ENCODE data around the gene MAP3K3.

MAP3K3 gene

GRCh38 chr17:63622574-63623390 is 565 bp downstream of the MAP3K3 start:
- peak; percentile 62 for DNase-seq

DNA sequence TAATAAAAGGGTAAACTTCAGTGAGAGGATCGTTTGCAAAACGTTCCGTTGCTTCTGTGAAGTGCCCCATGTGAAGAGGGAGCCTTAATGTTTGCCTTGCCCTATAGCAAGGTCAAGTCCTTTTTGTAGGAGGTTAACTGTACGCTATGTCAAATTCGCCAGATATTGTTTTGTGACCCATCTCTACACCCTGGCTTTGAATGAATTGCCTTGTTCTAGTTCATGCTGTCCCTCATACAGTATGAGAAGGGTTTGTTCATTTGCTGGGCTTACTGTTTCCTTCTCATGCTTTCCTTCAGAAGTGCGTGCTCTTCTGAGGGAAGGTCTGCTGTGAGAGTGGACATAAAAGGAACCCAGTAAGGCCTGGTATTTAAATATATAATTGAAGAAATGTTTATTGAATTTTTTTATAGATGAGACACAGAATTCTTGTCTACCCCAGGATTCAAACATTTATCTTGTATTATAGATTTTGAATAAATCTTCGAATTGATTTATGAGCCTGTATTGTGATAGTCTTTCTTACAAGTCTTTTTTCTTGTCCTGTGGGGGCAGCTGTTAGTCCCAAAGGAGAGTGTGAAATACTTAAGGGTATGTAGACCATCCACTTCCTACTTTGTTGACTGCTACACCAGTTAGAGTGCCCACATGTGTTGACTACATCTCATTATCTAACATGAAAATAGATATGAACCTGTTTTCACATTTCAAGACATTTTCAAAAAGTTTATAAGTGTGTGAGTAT is 1.7 kb downstream of the MAP3K3 start:
- no peak for DNase-seq

DNA sequence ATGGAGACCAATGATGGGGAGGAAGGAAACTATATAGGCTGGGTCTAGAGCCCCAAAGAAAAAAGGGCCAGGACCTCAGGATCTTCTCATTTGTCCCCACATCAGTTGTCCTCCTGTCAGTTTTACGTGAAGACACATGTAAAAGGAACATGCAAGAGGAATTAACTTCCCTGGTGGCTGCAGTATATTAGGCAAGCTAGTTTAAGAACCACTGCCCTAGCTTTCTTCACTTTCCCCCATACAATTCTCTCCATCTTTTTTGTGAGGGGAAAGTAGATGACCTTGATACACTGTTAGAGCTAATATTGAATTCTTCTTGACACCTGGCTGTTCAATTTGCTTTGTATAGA is 2.3 kb downstream of the MAP3K3 start:
- DNase-seq, result no peak

DNA sequence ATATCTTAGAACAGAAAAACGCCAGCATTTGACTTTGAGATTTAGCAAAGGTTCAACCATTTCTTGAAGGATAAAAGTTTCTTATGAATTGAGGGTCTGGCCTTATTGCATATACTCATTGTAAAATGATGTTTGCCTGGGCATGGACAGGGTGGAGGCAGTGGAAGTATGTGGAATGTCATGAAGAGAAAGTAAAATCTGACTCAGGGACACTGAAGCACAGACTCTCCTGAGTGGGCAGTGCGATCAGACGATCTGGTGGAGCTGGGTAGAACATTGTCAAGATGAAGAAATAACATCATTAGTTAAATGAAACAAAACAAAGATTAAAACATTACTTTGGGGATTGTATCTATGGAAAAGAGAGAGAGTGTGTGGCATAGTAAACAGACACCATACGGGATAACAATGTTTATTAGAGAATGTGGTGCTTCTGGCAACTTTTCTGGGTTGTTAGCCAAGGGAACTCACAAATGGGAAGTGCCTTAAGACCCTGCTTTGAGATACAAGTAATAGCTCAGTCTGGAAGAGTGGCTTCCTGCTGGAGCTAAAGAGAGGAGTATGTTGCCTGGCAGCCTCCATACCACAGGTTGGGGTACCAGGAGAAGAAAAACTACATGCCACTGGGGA is 4.4 kb downstream of the MAP3K3 start:
- DNase-seq, result no peak

GRCh38 chr17:63629627-63630026 is 7.4 kb downstream of the MAP3K3 start:
- no peak for DNase-seq

GRCh38 chr17:63631062-63631461 is 8.8 kb downstream of the MAP3K3 start:
- no peak for DNase-seq

- DNase-seq, result no peak
Measured at GRCh38 chr17:63631626-63632025, 9.4 kb downstream of the MAP3K3 start.

GRCh38 chr17:63633742-63634141 is 11.5 kb downstream of the MAP3K3 start:
- no peak for DNase-seq

GRCh38 chr17:63634163-63634562 is 11.9 kb downstream of the MAP3K3 start:
- no peak for DNase-seq

GRCh38 chr17:63634816-63635215 is 12.6 kb downstream of the MAP3K3 start:
- no peak for DNase-seq

- no peak for DNase-seq
Measured at GRCh38 chr17:63635290-63635689, 13.1 kb downstream of the MAP3K3 start.

GRCh38 chr17:63635787-63636186 is 13.6 kb downstream of the MAP3K3 start:
- DNase-seq, result no peak

DNA sequence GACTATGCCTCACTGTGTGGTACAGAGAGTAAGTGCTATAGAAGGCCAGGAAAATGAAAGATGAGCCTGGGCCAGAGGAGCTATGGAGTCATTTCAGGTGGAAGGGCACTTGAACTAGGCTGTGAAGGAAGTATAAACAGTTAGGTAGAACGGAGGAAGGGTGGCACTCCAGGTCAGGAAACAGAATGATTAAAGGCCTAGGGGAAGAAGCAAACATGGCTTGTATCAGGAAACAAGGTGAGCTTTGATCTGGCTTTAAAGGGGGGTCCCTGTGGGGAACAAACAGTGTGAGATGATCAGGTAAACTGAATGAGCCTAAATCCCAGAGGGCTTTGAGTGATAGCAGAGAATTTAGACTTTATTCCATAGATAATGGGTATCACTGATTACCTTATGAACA is 16.9 kb downstream of the MAP3K3 start:
- DNase-seq, result no peak

- no peak for DNase-seq
Measured at GRCh38 chr17:63640038-63640437, 17.8 kb downstream of the MAP3K3 start.

DNA sequence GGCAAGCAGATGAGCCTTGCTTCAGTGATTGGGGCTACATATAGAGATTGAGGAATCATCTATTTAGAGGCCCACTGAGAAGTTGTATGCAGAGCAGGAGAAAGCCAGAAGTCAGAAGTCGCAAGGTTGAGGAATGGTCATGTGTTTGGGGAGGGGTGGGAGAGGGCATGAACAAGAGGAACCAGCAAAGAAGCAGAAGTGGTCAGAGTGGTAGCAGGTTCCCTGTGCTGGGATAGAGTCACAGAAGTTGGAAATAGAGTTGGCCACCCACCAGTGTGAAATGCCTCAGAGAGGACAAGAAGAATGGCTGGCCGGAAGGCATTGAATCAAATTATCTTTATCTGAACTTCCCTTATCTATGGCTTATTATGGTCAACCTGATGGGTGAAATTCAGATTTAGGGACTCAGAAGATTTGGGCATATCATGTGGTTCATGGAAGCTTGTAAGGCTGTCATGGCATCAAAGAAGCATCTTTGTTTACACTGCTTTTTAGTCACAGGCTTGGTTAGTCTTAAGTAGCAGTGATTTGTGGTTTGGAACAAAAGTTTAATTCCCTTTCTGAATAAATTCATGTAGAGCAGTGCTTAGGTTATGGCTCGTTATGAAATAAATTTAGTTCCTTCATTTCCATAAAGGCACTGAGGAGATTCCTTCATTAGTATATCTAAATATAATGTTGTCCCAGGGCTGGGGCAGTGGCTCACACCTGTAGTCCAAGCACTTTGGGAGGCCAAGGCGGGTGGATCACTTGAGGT is 19.7 kb downstream of the MAP3K3 start:
- DNase-seq, result no peak

- no peak for DNase-seq
Measured at GRCh38 chr17:63644846-63645245, 22.6 kb downstream of the MAP3K3 start.

DNA sequence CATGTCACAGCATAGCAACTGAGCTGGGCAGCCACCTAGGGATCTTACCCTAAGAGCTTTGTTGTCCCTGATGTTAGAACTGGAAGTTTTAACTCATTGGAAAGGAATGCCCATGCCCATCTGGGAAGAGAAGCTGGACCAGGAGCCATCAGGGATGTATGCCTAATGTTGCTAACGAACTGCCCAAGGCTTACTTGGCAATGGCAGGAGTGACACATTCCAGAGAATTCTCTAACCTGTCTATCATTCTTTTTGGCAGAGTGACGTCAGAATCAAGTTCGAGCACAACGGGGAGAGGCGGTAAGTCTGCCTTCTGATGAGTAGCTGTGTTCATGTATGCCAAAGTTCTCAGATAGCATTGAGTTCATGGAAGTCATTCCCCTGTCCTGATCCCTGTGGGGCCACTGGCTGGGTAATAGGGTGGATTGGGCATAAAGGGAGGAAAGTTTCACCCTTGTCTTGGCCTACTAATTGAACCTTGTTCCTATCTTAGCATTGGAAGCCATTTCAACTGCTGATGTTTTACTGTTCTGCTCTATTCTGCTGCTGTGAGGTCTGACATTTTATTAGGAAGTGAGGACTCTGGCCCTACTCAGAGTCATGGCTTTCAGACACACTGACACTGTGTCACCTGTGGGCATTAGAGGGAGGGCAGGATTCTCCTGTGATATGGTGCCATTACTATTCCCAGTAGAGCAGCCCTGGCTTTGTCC is 23.7 kb downstream of the MAP3K3 start:
- no peak for DNase-seq

DNA sequence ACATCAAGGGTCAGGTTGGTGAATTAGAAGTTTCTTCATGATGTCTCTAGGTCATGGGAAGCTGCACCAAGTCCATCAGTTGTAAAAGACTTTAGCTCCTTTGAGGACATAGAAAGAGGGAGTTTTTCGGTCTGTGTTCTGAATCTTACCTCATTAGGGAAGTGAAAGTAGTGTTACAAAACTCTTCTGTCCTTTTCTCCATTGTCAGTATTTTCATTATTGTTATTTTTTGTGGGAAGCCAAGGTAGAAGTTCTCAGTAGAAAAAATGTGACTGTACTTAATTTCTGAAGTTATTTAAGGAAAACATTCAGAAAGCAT is 24.2 kb downstream of the MAP3K3 start:
- DNase-seq, result no peak

DNA sequence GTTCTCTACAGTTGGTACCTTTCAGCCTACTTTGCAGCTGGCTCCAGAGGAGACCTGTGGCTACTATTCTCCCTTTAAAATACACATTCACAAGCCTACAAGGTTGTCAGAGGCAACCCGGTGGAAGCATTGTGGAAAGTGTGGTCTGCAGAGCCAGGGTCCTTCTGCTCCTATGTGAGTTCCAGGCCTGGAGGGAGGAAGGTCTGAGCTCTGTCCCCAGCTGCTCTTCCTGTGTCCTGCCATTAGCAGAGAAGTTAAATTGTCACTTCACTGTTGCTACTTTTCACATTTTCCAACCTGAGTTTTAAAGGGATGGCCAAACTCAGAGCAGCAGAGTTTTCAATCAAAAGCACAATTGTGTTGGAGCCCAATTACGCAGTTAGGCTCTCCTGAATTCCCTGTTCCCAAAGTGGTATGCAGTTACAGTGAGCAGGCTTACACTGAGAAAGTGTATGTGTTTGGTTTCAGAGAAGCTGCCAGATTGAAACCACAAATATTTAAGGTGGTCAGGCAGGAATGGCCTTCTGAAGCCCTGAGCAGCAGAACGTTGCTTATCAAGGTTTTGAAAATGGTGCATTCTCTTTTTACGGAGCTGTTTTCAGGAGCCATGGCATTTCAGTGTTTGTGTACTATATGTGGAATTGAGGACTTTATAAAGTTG is 25.0 kb downstream of the MAP3K3 start:
- no peak for DNase-seq

DNA sequence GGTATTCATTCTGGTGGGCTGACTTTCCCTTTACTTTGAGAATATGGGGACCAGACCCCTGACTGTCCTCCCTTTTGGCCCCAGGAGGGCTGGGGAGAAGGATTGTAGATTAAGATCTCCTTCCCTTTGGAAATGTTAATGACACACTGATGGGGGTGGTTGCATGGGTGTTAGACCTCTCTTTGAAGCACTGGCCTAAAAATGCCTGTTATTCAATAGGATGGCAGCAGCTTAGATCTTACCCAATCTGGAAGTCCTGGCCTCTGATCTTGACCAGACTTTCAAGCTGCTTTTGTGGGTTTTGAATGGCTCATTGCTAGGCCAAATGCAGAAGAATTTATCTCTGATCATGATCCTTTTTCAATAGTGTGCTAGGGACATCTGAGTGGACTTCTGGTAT is 25.7 kb downstream of the MAP3K3 start:
- no peak for DNase-seq

- no peak for DNase-seq
Measured at GRCh38 chr17:63649813-63650212, 27.6 kb downstream of the MAP3K3 start.

DNA sequence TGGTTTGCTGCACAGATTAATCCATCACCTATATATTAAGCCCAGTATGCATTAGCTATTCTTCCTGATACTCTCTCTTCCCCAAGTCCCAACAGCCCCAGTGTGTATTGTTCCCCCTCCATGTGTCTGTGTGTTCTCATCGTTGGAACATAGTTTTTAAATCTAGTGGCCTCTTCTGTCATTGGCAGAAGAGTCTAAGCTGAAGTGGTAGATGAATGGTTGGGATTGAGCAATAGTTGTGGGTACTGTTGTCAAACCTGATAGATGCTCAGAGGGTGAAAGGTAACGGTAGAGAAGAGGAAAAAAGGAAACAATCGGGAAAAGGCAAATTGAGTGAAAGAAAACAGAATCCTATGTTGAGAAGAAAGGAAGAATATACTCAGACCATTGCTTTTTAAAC is 29.9 kb downstream of the MAP3K3 start:
- no peak for DNase-seq

Measured in HCEC 1CT (cell line).